Fibroblast of skin of scalp (primary cell): ENCODE data around the gene FAM151B.
A peak's percentile ranks its signal among the peaks of the same experiment; 100 is the strongest.

ENCODE experiments used
- DNase-seq: peaks from one replicate; pipeline ENCODE4 v3.0.0-alpha.2; 2013

Gene FAM151B

DNA sequence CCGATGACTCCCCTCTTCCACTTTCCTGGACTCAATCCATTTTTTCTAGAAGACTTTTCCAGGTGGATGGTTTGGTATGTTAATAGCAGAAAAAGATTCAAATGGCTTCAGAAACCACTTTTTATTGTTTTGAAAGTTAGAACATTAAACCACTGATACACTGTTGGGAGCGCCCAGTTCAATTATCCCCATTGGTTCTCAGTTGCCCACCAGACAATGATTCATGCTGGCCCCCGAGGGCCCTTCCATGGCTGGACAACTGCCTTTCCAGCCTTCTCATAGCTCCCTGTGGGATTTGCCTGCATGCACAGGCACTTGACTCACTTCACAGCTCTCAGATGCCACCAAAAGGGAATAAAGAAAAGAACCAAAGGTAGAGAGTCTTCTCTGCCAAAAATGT lies 103.5 kb downstream of the FAM151B start:
- peak; percentile 14 for DNase-seq

DNA sequence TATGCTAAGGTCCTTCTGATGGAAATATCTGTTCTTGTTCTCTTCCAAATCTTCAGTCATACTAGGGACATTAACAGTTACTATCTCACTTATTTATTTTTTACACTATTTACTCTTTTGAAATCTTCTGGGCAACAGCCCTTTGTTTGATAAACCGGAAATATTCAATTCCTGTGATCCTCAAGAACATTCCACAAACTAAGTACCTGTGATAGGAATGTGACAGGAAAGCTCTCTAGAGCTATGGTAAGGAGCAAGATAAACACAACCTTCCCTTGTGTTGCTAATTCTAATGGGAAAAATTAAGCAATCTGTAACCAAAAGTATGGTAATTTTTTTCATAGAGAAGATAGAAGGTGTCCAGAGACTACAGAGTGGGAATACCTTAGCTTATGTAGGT lies 104.2 kb downstream of the FAM151B start:
- no peak for DNase-seq
